GM04503 (cell line): ENCODE results near the gene DISC1.
"Not testable (repeated sequence)": the region's sequence is repeated elsewhere in the genome, so short reads cannot be mapped to it uniquely, and the experiment has no call there.

ENCODE experiments used
- DNase-seq: peaks from one replicate; pipeline ENCODE4 v3.0.0-alpha.2; 2012; ENCODE audit warnings: low read depth

The DISC1 gene

GRCh38 chr1:231731268-231731667 lies 104.7 kb downstream of the DISC1 start:
- no peak for DNase-seq

- no peak for DNase-seq
Observed at GRCh38 chr1:231733063-231733462, 106.5 kb downstream of the DISC1 start.

DNA sequence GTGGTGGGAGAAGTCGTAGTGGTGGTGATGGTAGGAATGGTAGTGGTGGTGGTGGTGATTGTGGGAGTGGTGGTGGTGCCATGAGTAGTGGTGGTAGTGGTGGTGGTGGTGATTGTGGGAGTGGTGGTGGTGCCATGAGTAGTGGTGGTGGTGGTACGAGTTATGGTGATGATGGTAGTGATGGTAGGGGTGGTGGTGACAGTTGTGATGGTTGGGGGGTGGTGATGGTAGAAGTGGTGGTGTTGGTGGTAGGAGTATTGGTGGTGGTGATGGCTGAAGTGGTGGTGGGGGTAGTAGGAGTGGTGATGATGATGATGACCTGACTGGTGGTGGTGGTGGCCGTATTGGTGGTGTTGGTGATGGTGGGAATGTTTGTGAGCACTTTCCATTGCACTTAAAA lies 107.1 kb downstream of the DISC1 start:
- no peak for DNase-seq

GRCh38 chr1:231734417-231734816 lies 107.8 kb downstream of the DISC1 start:
- peak; percentile 11 for DNase-seq

DNA sequence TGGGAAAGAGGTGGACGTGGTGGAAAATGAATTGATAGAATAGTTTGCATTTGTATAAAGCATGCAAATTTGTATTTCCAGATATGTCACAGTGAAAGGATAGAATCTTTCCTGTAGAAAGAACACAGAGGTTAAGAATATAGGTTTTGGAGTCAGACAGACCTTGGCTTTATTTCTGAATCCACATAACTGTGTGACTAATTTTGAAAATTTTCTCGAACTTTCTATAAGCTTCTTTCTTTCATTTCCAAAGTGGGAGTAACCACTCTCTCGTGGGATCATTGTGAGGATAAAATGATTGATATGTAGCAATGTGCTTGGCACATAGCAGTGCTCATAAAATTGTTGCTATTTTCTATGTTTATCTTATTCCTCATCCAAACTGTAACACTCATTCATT lies 108.8 kb downstream of the DISC1 start:
- no peak for DNase-seq

- DNase-seq = no peak
Observed at GRCh38 chr1:231735941-231736340, 109.4 kb downstream of the DISC1 start.

DNA sequence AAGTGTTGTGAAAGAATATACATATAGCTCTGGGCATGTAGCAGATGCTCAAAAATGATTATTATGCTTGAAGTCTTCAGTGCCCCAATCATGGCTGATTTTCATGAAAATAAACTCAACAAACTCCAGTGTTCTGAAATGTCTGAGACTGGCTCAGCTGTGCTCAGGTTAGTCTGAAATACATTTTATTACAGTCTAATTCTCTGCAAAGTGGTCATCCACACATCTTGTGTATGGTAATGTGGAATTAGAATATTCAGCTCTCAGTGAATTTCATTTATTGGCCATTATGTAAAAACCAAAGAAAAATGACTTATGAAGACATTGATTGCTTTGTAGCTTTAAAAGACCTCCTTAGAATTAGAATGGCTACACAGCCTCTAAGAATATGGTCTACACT lies 109.9 kb downstream of the DISC1 start:
- no peak for DNase-seq

GRCh38 chr1:231738554-231738953 lies 112.0 kb downstream of the DISC1 start:
- no peak for DNase-seq

- no peak for DNase-seq
Observed at GRCh38 chr1:231743966-231744365, 117.4 kb downstream of the DISC1 start.

DNA sequence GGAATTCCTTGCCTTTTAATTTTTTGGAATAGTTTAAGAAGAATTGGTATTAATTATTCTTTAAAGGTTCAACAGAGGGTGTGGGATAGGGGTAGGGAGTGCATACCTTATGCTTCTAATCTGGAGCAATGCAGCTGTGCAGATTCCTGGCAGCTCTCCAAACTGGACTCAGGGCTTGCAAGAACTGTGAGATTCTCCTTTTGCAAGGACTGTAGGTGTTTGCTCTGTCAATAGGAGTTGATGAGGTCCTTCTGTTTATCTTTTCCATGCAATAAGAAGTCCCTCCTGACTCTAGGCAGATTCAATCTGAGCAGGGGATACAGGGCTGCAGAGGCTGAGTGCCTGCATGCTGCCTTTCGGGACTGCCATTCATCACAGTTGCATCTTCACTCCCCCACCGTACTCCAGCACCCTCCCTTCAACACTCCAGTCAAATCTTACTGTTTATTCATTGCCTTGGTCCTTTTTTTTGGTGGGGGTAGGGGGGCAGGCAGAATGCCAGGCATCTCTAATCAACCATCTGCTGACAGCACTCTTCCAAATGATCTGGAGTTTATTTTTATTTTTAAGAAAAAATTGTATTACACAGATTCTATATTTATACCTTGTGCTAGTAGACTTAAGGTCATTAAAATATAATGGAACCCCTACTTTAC lies 122.3 kb downstream of the DISC1 start:
- DNase-seq = no peak

- DNase-seq = no peak
Observed at GRCh38 chr1:231750296-231750695, 123.7 kb downstream of the DISC1 start.

DNA sequence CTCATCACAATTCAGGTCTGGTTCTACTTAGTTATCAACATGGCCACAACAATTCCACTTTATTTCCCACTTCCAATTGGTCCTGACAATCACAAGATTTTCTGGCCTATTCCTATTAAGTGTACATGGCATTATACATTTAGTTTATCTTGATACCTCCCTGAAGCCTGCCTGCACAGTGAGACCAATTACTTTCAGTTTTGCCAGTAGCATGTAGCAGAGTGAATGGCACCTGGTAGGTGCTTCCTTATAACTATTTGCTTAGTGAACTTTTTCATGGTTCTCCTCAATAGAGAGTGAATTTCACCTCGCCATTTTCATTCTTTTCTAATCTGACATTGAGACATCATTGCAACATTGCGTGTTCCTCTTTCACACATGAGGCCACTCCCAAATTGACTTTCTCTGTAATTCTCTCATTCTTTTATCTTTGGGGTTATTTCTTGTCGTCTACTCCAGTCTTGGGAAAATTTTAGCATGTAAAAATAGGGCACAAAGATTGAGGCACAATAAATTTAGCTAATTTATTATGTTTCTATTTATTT lies 124.3 kb downstream of the DISC1 start:
- no peak for DNase-seq

- DNase-seq = no peak
Observed at GRCh38 chr1:231751415-231751814, 124.8 kb downstream of the DISC1 start.

GRCh38 chr1:231753313-231753712 lies 126.7 kb downstream of the DISC1 start:
- DNase-seq = no peak

DNA sequence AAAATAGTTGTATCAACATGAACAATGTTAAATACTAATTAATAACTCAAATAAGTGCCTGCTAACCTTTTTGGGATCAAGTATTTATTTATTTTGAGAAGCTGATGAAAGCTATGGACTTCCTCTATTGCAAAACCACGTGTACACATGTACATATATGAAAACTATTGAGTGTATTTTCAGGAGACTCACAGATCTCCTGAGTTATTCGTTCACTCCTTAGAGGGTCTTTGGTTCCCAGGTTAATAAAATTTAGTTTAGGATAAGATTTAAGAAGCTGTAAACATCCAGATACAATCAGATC lies 130.5 kb downstream of the DISC1 start:
- no peak for DNase-seq

GRCh38 chr1:231757759-231758158 lies 131.2 kb downstream of the DISC1 start:
- DNase-seq = no peak

- DNase-seq = no peak
Observed at GRCh38 chr1:231761252-231761651, 134.7 kb downstream of the DISC1 start.

DNA sequence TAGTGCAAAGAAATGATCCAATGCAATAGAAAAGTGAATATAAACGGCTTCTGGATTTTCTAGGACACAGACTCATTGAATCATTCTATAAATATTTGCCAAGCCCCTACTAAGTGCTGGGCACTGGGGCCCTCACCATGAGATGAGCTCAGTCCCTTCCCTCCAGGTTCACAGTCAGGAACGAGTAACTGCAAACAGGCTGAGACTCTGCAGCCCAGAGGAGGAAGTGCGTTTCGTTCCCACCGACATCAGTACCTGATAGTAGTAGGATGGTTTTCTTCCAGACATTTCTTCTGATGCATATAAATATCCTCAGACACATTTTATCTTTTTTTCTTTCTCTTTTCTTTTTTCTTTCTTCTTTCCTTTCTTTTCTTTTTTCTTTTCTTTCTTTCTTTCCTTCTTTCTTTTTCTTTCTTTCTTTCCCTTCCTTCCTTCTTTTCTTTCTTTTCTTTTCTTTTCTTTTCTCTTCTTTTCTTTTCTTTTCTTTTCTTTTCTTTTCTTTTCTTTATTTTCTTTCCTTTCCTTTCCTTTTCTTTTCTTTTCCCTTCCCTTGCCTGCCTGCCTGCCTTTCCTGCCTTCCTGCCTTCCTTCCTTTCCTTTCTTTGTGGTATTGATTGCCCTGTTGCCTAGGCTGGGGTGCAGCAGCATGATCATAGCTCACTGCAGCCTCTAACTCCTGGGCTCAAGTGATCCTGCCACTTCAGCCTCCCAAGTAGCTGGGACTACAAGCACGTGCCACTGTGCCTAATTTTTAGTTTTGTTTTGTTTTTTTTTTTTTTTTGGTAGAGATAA lies 135.4 kb downstream of the DISC1 start:
- DNase-seq = no peak

GRCh38 chr1:231763456-231763855 lies 136.9 kb downstream of the DISC1 start:
- DNase-seq = no peak

GRCh38 chr1:231765825-231766224 lies 139.2 kb downstream of the DISC1 start:
- DNase-seq = not testable (repeated sequence)

GRCh38 chr1:231767471-231767870 lies 140.9 kb downstream of the DISC1 start:
- DNase-seq = no peak

GRCh38 chr1:231768416-231768815 lies 141.8 kb downstream of the DISC1 start:
- DNase-seq = no peak

DNA sequence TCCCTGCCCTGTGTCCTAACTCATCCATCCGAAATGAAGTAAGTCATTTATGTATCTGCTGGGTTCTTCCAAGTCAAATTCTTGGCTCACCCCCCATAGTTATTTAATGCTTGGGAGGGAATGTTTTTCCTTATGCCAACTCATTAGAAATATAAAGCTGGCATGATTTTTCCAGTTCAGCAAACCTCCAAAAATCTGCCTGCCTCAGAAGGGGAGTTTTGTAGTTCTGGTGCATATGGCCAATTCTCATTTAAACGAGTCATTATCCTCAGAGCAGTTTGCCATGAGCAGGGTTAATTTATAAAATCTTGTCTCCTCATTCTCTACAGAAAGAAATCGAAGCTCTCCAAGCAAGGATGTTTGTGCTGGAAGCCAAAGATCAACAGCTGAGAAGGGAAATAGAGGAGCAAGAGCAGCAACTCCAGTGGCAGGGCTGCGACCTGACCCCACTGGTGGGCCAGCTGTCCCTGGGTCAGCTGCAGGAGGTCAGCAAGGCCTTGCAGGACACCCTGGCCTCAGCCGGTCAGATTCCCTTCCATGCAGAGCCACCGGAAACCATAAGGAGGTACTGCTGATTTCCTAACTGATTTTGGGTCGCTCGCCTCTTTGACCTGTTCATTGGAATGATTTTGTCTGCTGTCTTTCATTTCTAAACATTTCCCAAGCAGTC lies 144.1 kb downstream of the DISC1 start:
- DNase-seq = no peak
